GM18508 (cell line): ENCODE results near the gene SURF4.
A peak's percentile ranks its signal among the peaks of the same experiment; 100 is the strongest.

Experiments used
- ATAC-seq: cut with Tn5 transposase; IDR thresholded peaks from one replicate; pipeline ENCODE4 v1.9.1; 2021; ENCODE audit warnings: moderate number of reproducible peaks; ENCODE audit not compliant: insufficient read depth, unreplicated experiment

The SURF4 gene

GRCh38 chr9:133375724-133376654 is at the start of gene SURF4, which contains the start of gene STKLD1:
SURF4 (minus strand) TSS chr9:133376060; CDS start chr9:133375969, 91 bp downstream.
STKLD1 (plus strand) TSS chr9:133376366; CDS start chr9:133376474, 108 bp downstream.
- ATAC-seq: no peak

- ATAC-seq: no peak
These were observed 49.3 kb upstream of the SURF4 start for GRCh38 chr9:133425049-133425632.

DNA sequence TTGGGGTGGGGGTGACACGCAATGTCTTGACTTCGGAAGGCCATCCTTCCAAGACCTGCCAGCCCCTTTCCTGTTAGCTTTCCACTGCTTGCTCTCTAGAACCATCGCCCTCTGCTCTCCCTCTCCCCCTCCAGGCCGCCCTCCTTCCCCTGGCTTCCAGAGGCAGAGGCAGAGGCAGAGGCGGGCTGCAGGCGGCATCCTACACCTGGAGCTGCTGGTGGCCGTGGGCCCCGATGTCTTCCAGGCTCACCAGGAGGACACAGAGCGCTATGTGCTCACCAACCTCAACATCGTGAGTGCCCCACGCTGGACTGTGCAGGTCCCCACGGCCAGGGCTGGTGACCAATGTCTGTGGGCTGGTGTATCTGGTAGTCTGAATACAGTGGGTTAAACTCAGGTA is 48.3 kb upstream of the SURF4 start:
- no peak for ATAC-seq

GRCh38 chr9:133423216-133423615 is 47.4 kb upstream of the SURF4 start:
- ATAC-seq: no peak

DNA sequence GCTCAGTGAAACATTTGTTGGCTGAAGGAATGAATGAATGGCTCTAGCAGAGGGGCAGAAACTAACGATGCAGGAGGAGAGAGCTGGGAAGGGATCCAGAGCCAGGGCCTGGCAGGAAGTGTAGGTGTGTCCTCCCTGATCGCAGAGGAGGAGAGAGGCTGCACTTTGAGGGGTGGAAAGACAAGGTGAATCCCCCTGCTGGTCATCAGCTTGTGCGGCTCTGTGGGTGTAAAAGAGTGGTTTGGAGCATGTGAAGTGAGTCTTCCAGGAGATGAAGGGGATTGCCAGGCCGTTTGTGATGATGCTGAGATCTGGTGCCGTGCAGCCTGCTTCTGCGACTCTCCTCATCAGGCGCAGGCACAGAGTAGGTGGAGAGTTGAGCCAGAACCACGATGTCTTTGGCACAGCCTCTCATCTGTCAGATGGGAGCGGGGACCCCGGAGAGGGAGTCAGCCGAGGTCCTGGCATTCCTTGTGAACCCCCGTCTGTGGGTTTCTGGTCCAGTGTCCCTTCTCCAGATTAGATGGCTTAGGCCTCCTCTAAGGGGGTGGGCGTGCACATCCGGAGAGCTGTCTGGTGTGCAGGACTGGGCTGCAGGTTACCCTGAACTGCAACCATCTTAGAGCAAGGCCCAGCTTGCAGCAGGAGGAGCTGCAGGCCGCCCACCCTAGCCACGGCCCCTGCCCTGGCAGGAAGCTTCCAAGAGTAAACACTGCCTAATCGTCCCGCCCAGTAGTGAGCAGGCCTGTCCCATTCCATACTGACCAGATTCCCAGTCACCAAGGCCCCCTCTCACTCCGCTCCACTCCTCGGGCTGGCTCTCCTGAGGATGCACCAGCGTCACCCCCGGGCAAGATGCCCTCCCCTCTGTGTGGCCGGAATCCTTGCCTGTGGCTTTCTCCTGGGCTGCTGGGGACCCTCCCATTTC is 46.0 kb upstream of the SURF4 start, which contains the start of gene ADAMTS13:
Gene ADAMTS13 (plus strand): TSS at position 753 of the 928 bp plus-strand sequence. CDS start 77 bp downstream, at position 830.
- ATAC-seq: no peak

GRCh38 chr9:133420392-133420827 is 44.5 kb upstream of the SURF4 start:
- ATAC-seq: no peak

DNA sequence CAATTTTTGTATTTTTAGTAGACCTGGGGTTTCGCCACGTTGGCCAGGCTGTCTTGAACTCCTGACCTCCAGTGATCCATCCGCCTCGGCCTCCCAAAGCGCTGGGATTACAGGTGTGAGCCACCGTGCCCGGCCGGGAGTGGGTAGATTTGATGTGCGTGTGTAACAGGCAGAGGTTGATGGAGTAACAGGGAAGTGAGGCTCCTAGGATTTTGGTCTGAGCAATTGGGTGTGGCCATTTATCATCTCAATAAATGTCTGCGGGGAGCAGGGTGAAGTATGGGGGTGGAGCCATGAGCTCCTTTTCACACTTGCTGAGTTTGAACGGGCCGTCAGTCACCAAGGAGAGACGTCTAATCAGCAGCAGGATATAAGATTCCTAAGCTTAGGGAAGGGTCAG is 43.1 kb upstream of the SURF4 start:
- no peak for ATAC-seq

DNA sequence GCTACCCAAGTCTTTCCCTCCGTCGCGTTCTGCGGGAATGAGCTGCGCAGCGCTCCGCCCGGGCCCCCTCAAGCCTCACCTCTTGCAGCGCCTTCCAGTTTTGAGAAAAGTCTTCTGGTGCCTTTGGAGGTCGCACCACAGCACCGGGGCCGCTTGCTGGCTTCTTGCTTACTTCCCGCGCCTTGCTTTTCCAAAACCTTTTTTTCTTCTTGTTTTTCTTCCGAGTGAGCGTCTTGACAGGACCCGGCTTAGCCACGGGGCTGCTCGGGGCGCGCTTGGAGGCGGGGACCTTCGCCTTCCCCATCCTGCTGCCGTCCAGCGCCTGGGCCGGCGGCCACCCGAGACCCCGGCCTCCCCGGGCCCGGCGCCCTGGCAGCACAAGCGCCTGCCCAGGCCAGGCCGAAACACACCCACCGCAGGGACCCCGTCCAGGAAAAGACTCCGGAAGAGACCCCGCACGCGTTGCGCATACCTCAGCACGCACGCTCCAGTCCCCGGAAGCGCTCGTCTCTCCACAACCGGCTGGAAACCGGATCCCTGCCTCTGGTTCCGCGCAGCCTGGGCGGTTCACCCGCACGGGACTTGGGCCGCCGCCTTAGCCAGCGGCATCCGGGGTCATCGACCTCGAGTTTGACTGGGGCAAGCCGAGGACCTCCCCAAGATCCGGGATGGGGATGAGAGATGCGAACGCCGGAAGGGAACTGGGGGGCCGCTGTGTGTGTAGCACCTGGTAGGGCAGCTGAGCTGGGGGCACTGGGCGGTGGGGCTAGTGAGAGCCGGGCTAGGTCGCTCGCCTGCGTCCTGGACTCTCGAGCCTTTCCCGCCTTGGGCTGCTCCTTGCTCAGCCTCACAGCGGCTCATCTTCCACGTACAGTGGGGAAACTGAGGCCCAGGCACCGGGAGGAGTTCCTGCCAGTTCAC is 41.9 kb upstream of the SURF4 start, which contains the start of gene REXO4:
Gene REXO4 (minus strand): TSS at position 470 of the 921 bp plus-strand sequence. CDS start 166 bp downstream, at position 304.
- peak; percentile 39 for ATAC-seq

- ATAC-seq: no peak
These were observed 39.3 kb upstream of the SURF4 start for GRCh38 chr9:133415170-133415569.

- no peak for ATAC-seq
These were observed 32.2 kb upstream of the SURF4 start for GRCh38 chr9:133408042-133408441.

DNA sequence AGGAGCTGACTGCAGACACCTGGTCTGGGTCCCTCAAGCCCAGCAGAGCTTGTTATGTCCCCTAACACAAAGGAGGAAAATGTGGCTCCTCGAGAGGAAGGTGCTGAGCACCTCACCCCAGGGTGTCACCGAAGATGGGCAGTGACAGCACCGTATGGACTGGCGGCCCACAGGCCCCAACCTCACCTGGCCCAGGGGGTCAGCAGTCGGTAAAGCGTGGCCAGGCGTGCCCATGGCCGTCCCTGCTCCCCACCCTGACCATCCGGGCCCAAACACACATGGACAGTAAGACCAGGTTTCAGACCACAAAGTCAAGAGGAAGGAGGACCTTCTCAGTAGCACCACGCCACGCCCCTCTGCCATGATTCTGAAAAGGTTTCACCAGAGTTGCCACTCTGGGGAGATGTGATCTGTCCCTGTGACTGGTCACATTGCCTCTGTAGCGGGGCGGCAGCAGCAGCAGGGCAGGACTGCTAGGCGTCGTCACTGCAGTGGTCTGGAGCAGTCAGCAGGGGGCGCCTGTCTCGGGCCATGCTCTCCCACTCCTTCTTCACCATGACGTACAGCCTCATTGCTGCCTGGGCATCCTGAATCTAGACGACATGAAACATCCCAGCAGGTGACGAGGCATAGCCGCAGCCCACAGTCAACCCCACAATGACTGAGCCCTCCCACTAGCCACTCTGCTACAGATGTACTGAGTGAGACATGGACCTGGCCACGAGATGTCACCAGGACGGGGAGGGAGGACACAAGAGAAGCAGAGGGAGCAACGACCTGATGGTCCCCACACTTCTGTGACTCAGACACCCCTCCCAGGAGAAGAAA is 30.8 kb upstream of the SURF4 start:
- ATAC-seq: no peak

DNA sequence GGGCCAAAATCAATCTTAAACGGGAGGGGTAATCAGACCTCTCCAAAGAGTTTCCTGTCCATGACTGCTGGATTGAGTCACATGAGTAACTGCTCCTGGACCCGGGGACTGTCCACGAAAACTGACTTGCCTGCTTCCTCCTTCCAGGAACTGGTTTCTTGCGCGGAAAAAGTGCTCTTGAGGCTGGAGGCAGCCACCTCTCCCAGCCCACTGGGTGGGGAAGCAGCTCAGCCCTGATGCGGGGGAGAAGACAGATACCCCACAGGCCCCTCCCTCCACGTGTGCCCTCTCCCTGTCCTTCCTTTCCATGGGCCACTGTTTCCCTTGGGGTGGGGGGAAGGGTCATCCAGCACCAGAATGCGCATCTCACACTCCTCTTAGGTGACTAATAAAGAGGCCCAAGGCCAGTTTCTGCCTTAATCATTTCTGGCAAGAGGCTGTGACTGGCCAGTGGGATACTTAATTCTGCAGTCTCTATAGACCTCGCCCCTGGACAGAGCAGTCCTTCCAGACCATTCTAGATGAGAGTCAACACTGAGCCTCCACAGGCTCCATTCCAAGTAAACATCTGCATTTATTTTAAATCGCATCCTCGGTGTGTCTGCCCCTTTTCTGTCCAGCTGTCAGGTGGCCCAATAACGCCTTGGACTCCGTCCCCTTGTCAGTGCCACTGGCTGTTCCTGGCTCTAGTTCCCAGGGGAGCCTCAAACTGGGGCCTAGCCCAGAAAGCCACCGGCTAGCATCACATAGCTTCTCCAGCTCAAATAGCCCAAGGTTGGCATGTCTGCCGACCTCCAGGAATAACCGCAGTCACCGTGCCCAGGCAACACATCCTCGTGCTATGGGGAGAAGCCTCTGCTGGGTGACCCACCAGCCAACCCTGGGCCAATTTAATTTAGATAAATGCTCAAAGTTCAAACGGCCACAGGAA is 29.9 kb upstream of the SURF4 start:
- ATAC-seq: no peak

- ATAC-seq: no peak
These were observed 28.7 kb upstream of the SURF4 start for GRCh38 chr9:133404454-133405002.

GRCh38 chr9:133403766-133404453 is 28.1 kb upstream of the SURF4 start:
- no peak for ATAC-seq

DNA sequence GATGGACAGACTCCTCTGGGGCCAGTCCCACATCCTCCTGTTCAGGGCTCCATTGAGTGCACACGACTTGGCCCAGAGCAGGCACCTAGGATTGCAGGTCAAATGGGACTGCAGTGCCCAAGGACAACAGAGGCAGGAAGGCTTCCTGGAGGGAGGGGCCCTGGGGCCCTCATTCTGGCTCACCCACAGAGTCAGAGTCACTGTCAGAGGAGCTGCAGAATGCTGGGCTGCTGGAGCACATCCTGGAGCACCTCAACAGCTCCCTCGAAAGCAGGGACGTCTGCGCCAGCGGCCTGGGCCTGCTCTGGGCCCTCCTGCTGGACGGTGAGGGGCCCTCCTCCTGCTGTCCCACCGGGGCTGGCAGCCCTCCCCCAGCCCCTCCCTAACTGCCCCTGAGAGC is 26.8 kb upstream of the SURF4 start:
- ATAC-seq: no peak

- ATAC-seq: no peak
These were observed 25.7 kb upstream of the SURF4 start for GRCh38 chr9:133401588-133401987.
